MM.1S (cell line): Measurements from ENCODE around the gene CIBAR2.

Source experiments
- DNase-seq: peaks from one replicate; pipeline ENCODE4 v3.0.0-alpha.2; 2015
- H2AFZ ChIP-seq: fragments of 300-600 bp; sonication (generic); 2 replicates; pipeline ENCODE4 v1.6.0; 2016; ENCODE audit warnings: antibody characterized with exemption, low read length
- H3F3A ChIP-seq: fragments of 300-600 bp; sonication (generic); 2 replicates; pipeline ENCODE4 v1.6.1; 2016; ENCODE audit warnings: mild to moderate bottlenecking, antibody characterized with exemption, low read length, moderate library complexity, mixed read lengths; ENCODE audit not compliant: insufficient read depth
- H3K27ac ChIP-seq: fragments of 300-600 bp; sonication (generic); 2 replicates; pipeline ENCODE4 v1.5.1; 2016; ENCODE audit warnings: mild to moderate bottlenecking, low read length
- H3K27me3 ChIP-seq: fragments of 300-600 bp; sonication (generic); replicated peaks from 2 replicates; pipeline ENCODE4 v1.6.0; 2016; ENCODE audit warnings: low read length; ENCODE audit not compliant: insufficient read depth
- H3K36me3 ChIP-seq: fragments of 300-600 bp; sonication (generic); replicated peaks from 2 replicates; pipeline ENCODE4 v1.6.1; 2016; ENCODE audit warnings: mild to moderate bottlenecking, low read length, mixed read lengths; ENCODE audit not compliant: insufficient read depth
- H3K4me1 ChIP-seq: fragments of 300-600 bp; sonication (generic); 2 replicates; pipeline ENCODE4 v1.6.1; 2016; ENCODE audit warnings: low read length, mixed read lengths
- H3K4me2 ChIP-seq: fragments of 300-600 bp; sonication (generic); 2 replicates; pipeline ENCODE4 v1.6.0; 2016; ENCODE audit warnings: low read depth, low read length
- H3K4me3 ChIP-seq: fragments of 300-600 bp; sonication (generic); 2 replicates; pipeline ENCODE4 v1.5.1; 2016; ENCODE audit warnings: low read length, mixed read lengths
- H3K79me2 ChIP-seq: fragments of 300-600 bp; sonication (generic); 2 replicates; pipeline ENCODE4 v1.6.1; 2016; ENCODE audit warnings: mixed run types, low read length, mixed read lengths
- H3K9ac ChIP-seq: fragments of 300-600 bp; sonication (generic); 2 replicates; pipeline ENCODE4 v1.6.1; 2016; ENCODE audit warnings: low read length, mixed read lengths
- H3K9me2 ChIP-seq: fragments of 300-600 bp; sonication (generic); replicated peaks from 2 replicates; pipeline ENCODE4 v1.6.1; 2016; ENCODE audit warnings: mild to moderate bottlenecking, low read length, mixed read lengths; ENCODE audit not compliant: insufficient read depth
- H3K9me3 ChIP-seq: fragments of 300-600 bp; sonication (generic); replicated peaks from 2 replicates; pipeline ENCODE4 v1.6.1; 2016; ENCODE audit warnings: mild to moderate bottlenecking, low read length, mixed read lengths; ENCODE audit not compliant: insufficient read depth
- H4K20me1 ChIP-seq: fragments of 300-600 bp; sonication (generic); 2 replicates; pipeline ENCODE4 v1.6.1; 2016; ENCODE audit warnings: mild to moderate bottlenecking, low read length, moderate library complexity, mixed read lengths; ENCODE audit not compliant: insufficient read depth
- EZH2 ChIP-seq: fragments of 300-600 bp; sonication (generic); optimal IDR thresholded peaks from 2 replicates; pipeline ENCODE3; 2017; ENCODE audit warnings: low read depth, mild to moderate bottlenecking, antibody characterized with exemption, low read length, mixed read lengths
- EZH2phosphoT487 ChIP-seq: fragments of 300-600 bp; sonication (generic); IDR thresholded peaks from 2 replicates; pipeline ENCODE4 v1.6.1; 2018; ENCODE audit warnings: antibody characterized with exemption, low read length
- TF ChIP-seq, protein P1 (sequence below): fragments of 300-600 bp; sonication (generic); IDR thresholded peaks from 2 replicates; pipeline ENCODE4 v1.5.1; 2016; ENCODE audit warnings: antibody characterized with exemption, low read length, mixed read lengths

The CIBAR2 gene

DNA sequence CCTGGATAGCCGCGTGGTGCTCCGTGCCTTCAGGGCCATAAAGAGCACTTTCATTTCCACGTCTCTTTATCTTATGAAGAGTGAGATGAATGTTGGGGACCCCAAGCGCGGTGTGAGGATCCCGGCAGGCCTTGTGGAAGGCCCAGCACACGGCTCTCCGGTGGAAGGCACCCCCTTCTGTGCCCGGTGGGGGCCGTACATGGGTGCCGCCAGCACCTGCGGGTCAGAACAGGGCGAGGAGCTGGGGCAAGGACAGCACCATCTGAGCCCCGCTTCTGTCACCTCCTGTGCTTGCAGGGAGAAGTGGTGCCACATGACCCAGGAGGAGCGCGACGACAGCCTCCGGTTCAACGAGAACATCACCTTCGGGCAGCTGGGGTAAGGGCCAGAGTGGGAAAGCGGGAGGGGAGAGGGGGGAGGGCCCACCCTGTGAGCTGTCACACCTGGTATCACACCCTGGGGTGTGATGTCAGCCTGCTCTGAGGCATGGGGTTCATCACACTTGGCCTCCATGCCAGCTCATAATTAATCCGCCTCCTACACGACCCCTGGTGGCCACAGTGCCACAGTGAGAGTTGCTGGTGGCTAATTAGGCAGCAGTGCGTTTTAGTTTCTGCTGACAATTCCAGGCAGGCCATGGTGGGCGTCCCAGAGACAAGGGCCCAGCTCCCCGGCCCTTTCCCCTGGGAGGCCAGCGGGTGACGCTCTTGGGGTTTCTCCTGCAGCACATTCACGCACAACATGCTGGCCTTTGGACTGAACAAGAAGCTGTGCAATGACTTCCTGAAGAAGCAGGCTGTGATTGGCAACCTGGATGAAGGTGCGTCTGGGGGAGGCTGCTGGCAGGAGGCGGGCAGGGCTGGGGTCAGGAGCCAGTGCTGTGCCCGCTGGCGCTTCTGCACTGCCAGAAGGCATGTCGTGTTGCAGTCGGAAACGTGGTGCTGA, 25.7 kb downstream of the CIBAR2 start:
- Histone ChIP-seq H3K4me2 (no peak overlapping the region), H4K20me1 (no peaks in the 10 kb centered on the region), H3K9me3 (no peaks in the 10 kb centered on the region), H3K9ac (no peak overlapping the region), H3K4me1 (no peaks in the 10 kb centered on the region), H3K4me3 (no peak overlapping the region), H3K27ac (no peak overlapping the region), H3K79me2 (no peaks in the 10 kb centered on the region), H3F3A (no peaks in the 10 kb centered on the region), H3K36me3 (no peaks in the 10 kb centered on the region), H2AFZ (no peak overlapping the region), H3K9me2 (no peaks in the 10 kb centered on the region), H3K27me3 (no peaks in the 10 kb centered on the region)
- TF ChIP-seq EZH2 = no peak
- TF ChIP-seq EZH2phosphoT487 = no peak
- TF ChIP-seq, protein P1, sequence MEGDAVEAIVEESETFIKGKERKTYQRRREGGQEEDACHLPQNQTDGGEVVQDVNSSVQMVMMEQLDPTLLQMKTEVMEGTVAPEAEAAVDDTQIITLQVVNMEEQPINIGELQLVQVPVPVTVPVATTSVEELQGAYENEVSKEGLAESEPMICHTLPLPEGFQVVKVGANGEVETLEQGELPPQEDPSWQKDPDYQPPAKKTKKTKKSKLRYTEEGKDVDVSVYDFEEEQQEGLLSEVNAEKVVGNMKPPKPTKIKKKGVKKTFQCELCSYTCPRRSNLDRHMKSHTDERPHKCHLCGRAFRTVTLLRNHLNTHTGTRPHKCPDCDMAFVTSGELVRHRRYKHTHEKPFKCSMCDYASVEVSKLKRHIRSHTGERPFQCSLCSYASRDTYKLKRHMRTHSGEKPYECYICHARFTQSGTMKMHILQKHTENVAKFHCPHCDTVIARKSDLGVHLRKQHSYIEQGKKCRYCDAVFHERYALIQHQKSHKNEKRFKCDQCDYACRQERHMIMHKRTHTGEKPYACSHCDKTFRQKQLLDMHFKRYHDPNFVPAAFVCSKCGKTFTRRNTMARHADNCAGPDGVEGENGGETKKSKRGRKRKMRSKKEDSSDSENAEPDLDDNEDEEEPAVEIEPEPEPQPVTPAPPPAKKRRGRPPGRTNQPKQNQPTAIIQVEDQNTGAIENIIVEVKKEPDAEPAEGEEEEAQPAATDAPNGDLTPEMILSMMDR = peak; percentile 47
- DNase-seq = peak; percentile 52

DNA sequence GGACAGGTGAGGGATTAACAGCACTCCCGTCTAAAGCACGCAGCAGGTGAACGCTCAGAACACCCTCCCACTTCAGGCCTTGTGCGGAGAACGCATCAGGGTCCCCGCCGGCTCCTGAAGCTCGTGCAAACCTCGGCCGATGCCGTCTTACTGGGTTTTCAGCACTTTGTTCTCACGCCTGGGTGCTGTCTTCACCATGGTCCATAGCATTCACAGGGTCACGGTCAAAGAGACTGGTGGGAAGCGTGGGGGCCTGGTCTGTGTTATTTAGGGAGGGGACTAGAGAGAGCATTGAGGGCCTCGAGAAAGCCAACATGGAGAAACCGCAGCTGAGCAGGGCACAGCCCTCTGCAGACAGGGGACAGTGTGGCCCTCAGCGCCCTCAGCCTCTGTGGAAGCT, 26.6 kb downstream of the CIBAR2 start:
- no peak for TF ChIP-seq EZH2
- TF ChIP-seq, protein P1 = no peak
- no peak overlapping the region for H3K9ac ChIP-seq
- H3K4me2 ChIP-seq = no peak overlapping the region
- no peaks in the 10 kb centered on the region for H3K27me3 ChIP-seq
- H3K36me3 ChIP-seq = no peaks in the 10 kb centered on the region
- H3K4me1 ChIP-seq = no peaks in the 10 kb centered on the region
- H3K27ac ChIP-seq = no peak overlapping the region
- no peak overlapping the region for H2AFZ ChIP-seq
- no peak overlapping the region for H3K4me3 ChIP-seq
- H3F3A ChIP-seq = no peaks in the 10 kb centered on the region
- no peaks in the 10 kb centered on the region for H3K9me2 ChIP-seq
- no peaks in the 10 kb centered on the region for H3K9me3 ChIP-seq
- DNase-seq = no peak
- H4K20me1 ChIP-seq = no peaks in the 10 kb centered on the region
- H3K79me2 ChIP-seq = no peaks in the 10 kb centered on the region

DNA sequence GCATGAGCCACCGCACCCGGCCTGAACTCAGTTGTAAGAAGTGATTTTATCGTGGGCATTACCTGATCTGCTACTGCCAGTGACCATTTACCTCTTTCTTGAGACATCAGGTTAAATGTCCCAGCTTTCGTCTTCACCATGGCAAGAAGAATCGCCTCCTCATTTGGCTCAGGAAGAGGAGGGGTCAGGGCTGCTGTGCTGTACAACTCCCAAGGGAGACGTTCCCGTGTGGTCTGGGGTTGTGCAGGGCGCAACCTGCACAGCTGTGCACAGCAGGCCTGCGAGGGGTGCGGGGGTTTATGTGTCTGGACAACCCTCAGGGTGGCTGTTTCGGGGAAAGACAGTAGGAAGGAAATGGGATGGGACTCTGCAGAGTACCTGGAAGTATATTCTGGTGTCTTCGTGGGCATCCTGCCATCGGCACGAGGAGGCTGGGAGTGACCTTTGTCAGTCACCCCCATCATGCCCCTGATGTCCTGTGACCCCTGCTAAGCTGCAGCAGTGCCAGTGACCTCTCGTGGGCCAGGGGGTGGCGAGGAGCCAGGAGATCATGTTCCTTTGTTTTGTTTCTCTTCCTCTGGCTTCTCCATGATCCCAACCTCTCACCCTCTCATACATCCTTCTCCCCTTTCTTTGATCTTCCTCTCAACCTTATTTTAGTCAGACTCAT, 27.3 kb downstream of the CIBAR2 start:
- Histone ChIP-seq H3K4me2 (no peak overlapping the region), H3K9me3 (no peaks in the 10 kb centered on the region), H3K9ac (no peak overlapping the region), H3K4me1 (no peaks in the 10 kb centered on the region), H4K20me1 (no peaks in the 10 kb centered on the region), H3K36me3 (no peaks in the 10 kb centered on the region), H3K27ac (no peak overlapping the region), H3K4me3 (no peak overlapping the region), H3K9me2 (no peaks in the 10 kb centered on the region), H3K27me3 (no peaks in the 10 kb centered on the region), H3K79me2 (no peaks in the 10 kb centered on the region), H3F3A (no peaks in the 10 kb centered on the region), H2AFZ (no peak overlapping the region)
- TF ChIP-seq EZH2phosphoT487 (no peak), EZH2 (no peak)
- TF ChIP-seq, protein P1 = no peak
- DNase-seq = no peak
